Measurements from ENCODE around the gene FAM3B.
"Not testable (repeated sequence)": the region's sequence is repeated elsewhere in the genome, so short reads cannot be mapped to it uniquely, and the experiment has no call there.

Gene FAM3B

GRCh38 chr21:41350436-41351155, 34.0 kb downstream of the FAM3B start:
- no peak for DNase-seq

GRCh38 chr21:41357546-41357945, 40.9 kb downstream of the FAM3B start:
- DNase-seq, result no peak

- no peak for DNase-seq
Observed at GRCh38 chr21:41358193-41359166, 41.9 kb downstream of the FAM3B start.

GRCh38 chr21:41359286-41359685, 42.7 kb downstream of the FAM3B start:
- no peak for DNase-seq

GRCh38 chr21:41359754-41360071, 43.1 kb downstream of the FAM3B start:
- DNase-seq, result not testable (repeated sequence)

GRCh38 chr21:41360072-41360821, 43.6 kb downstream of the FAM3B start:
- DNase-seq, result peak; percentile 28 to 84 (median 53)

GRCh38 chr21:41361053-41361785, 44.6 kb downstream of the FAM3B start:
- no peak for DNase-seq

GRCh38 chr21:41361786-41362604, 45.4 kb downstream of the FAM3B start, which contains the start of gene MX2:
MX2 (plus strand) TSS chr21:41362027; CDS start chr21:41376907, 14,880 bp downstream.
- peak in 2 of 3 experiments; percentile 18 to 48 for DNase-seq

- DNase-seq, result no peak
Observed at GRCh38 chr21:41362605-41363369, 46.2 kb downstream of the FAM3B start.

GRCh38 chr21:41363370-41364270, 47.0 kb downstream of the FAM3B start:
- no peak for DNase-seq

GRCh38 chr21:41364308-41364707, 47.7 kb downstream of the FAM3B start:
- DNase-seq, result no peak

GRCh38 chr21:41365377-41366107, 48.9 kb downstream of the FAM3B start:
- DNase-seq, result no peak

- DNase-seq, result peak in 2 of 3 experiments; percentile 28 to 29
Observed at GRCh38 chr21:41366522-41367151, 50.0 kb downstream of the FAM3B start.

GRCh38 chr21:41367301-41367944, 50.8 kb downstream of the FAM3B start:
- no peak for DNase-seq

- no peak for DNase-seq
Observed at GRCh38 chr21:41367945-41368734, 51.5 kb downstream of the FAM3B start.

GRCh38 chr21:41368735-41369104, 52.1 kb downstream of the FAM3B start:
- DNase-seq, result no peak

All from NCI-H1417 (cell line).